ENCODE data around the gene YKT6.

YKT6 gene

GRCh38 chr7:44184206-44184872, 16.4 kb upstream of the YKT6 start:
- peak; percentile 95 for ATAC-seq

GRCh38 chr7:44184873-44185446, 15.8 kb upstream of the YKT6 start:
- ATAC-seq, result peak; percentile 46
- TF ChIP-seq ARNTL (CRISPR knock-in tag; IDR thresholded peaks at IDR 0.05; ENCODE audit: borderline replicate concordance, low read depth) (no peak), CREB5 (CRISPR knock-in tag; IDR thresholded peaks at IDR 0.05; ENCODE audit: low read depth) (no peak), ZFP3 (CRISPR knock-in tag; IDR thresholded peaks at IDR 0.05) (no peak), TCF4 (CRISPR knock-in tag; IDR thresholded peaks at IDR 0.05; ENCODE audit: borderline replicate concordance) (no peak), ESRRG (CRISPR knock-in tag; IDR thresholded peaks at IDR 0.05) (no peak), ZNF70 (CRISPR knock-in tag; IDR thresholded peaks at IDR 0.05) (no peak), TSHZ2 (CRISPR knock-in tag; IDR thresholded peaks at IDR 0.05) (no peak), ZC3H10 (CRISPR knock-in tag; IDR thresholded peaks at IDR 0.05) (no peak), SNAI2 (CRISPR knock-in tag; IDR thresholded peaks at IDR 0.05) (no peak), PATZ1 (CRISPR knock-in tag; IDR thresholded peaks at IDR 0.05; ENCODE audit: borderline replicate concordance) (no peak), PPARA (CRISPR knock-in tag; IDR thresholded peaks at IDR 0.05; ENCODE audit: borderline replicate concordance) (no peak), ZFP30 (CRISPR knock-in tag; IDR thresholded peaks at IDR 0.05) (no peak)

More at GRCh38 chr7:44184206-44184872, 16.4 kb upstream of the YKT6 start:
- TF ChIP-seq ZNF8 (CRISPR knock-in tag; IDR thresholded peaks at IDR 0.05) (no peak), TSHZ2 (CRISPR knock-in tag; IDR thresholded peaks at IDR 0.05) (no peak), SNAI2 (CRISPR knock-in tag; IDR thresholded peaks at IDR 0.05) (no peak), ZFP3 (CRISPR knock-in tag; IDR thresholded peaks at IDR 0.05) (no peak), ZFP30 (CRISPR knock-in tag; IDR thresholded peaks at IDR 0.05) (no peak), OSR1 (CRISPR knock-in tag; IDR thresholded peaks at IDR 0.05) (no peak), POU6F1 (CRISPR knock-in tag; IDR thresholded peaks at IDR 0.05; ENCODE audit: borderline replicate concordance, low read depth) (no peak), CSDC2 (CRISPR knock-in tag; IDR thresholded peaks at IDR 0.05) (no peak), ZNF70 (CRISPR knock-in tag; IDR thresholded peaks at IDR 0.05) (no peak), ZC3H10 (CRISPR knock-in tag; IDR thresholded peaks at IDR 0.05) (no peak), PPARA (CRISPR knock-in tag; IDR thresholded peaks at IDR 0.05; ENCODE audit: borderline replicate concordance) (no peak), ARNTL (CRISPR knock-in tag; IDR thresholded peaks at IDR 0.05; ENCODE audit: borderline replicate concordance, low read depth) (no peak), TOX (CRISPR knock-in tag; IDR thresholded peaks at IDR 0.05; ENCODE audit: borderline replicate concordance) (no peak), RARB (CRISPR knock-in tag; IDR thresholded peaks at IDR 0.05) (no peak), BACH2 (CRISPR knock-in tag; IDR thresholded peaks at IDR 0.05; ENCODE audit: borderline replicate concordance) (no peak), ZNF565 (CRISPR knock-in tag; conservative IDR thresholded peaks at IDR 0.05; ENCODE audit: low read depth) (no peak), GLIS3 (CRISPR knock-in tag; IDR thresholded peaks at IDR 0.05) (no peak), ISL1 (CRISPR knock-in tag; IDR thresholded peaks at IDR 0.05) (no peak), TCF4 (CRISPR knock-in tag; IDR thresholded peaks at IDR 0.05; ENCODE audit: borderline replicate concordance) (no peak), PATZ1 (CRISPR knock-in tag; IDR thresholded peaks at IDR 0.05; ENCODE audit: borderline replicate concordance) (no peak)

Measured in SK-N-SH treated with all-trans-retinoic acid at 6 μM for 48 hours (cell line).